ENCODE results near the gene LMBRD1. TPM values are rescaled to one million over a fixed set of nuclear protein-coding genes. Genes with fewer than 3 reads are reported as not detected.

LMBRD1 gene
- total and polyA plus RNA-seq, 9 donors: 48.2 to 83.0 (median 54.0) TPM

DNA sequence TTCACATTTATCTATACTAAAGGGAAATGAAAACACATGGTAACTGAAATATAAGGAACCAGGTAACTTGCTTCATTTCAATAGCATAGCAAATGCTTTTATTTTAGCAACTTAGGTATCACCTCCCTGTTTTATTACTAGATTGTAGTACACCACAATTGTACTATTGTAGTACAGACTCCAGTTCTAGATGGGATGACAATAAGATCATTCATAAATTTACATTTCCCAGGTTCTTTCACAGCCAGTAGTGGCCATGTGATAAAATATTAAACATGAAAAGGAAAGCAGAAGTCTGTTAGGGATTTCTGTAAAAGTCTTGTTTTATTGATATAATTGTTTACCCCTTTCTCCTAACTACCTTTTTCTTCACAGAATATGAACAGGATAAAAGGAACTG is 97.2 kb downstream of the LMBRD1 start:
- no peak overlapping the region for H3K27ac ChIP-seq
- intact Hi-C loops (cut with DNase I): no loop called here
- TF ChIP-seq EP300 (IDR thresholded peaks at IDR 0.05): no peak
- TF ChIP-seq, protein P1, sequence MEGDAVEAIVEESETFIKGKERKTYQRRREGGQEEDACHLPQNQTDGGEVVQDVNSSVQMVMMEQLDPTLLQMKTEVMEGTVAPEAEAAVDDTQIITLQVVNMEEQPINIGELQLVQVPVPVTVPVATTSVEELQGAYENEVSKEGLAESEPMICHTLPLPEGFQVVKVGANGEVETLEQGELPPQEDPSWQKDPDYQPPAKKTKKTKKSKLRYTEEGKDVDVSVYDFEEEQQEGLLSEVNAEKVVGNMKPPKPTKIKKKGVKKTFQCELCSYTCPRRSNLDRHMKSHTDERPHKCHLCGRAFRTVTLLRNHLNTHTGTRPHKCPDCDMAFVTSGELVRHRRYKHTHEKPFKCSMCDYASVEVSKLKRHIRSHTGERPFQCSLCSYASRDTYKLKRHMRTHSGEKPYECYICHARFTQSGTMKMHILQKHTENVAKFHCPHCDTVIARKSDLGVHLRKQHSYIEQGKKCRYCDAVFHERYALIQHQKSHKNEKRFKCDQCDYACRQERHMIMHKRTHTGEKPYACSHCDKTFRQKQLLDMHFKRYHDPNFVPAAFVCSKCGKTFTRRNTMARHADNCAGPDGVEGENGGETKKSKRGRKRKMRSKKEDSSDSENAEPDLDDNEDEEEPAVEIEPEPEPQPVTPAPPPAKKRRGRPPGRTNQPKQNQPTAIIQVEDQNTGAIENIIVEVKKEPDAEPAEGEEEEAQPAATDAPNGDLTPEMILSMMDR (IDR thresholded peaks at IDR 0.05): no peak
- TF ChIP-seq POLR2A (IDR thresholded peaks at IDR 0.05): no peak
- DNase-seq: no peak
- H3K4me3 ChIP-seq: no peak overlapping the region
- H3K9me3 ChIP-seq: no peaks in the 10 kb centered on the region
- no peaks in the 10 kb centered on the region for H3K27me3 ChIP-seq
- no peaks in the 10 kb centered on the region for H3K4me1 ChIP-seq (ENCODE audit: insufficient read depth)
- no peaks in the 10 kb centered on the region for H3K36me3 ChIP-seq

DNA sequence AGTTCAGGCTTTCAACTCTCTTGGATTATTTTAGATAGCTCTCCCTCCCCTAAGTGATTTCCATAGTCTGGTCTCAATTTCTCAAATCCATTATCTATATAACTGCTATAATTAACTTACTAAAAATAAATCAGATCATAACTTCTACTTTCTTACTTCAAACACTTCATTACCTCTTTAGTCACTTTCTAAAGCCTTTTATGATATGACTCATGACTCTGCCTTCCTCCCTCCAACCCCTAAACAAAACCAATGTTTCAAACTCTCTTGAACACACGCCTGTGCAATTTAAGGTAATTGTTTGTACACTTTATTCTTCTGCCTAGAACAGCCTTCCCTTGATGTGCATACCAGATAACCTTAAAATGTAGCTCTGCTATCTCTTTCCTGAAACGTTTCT is 100.5 kb downstream of the LMBRD1 start:
- intact Hi-C loops (cut with DNase I): no loop called here
- no peak overlapping the region for H3K27ac ChIP-seq
- TF ChIP-seq POLR2A (IDR thresholded peaks at IDR 0.05): no peak
- TF ChIP-seq, protein P1 (IDR thresholded peaks at IDR 0.05): no peak
- no peaks in the 10 kb centered on the region for H3K27me3 ChIP-seq
- 70 to 75% (median 74%) methylated on average over 2 of the region's 2 CpGs for WGBS, 3 donors
- H3K4me1 ChIP-seq (ENCODE audit: insufficient read depth): no peaks in the 10 kb centered on the region
- H3K9me3 ChIP-seq: no peaks in the 10 kb centered on the region
- no peaks in the 10 kb centered on the region for H3K36me3 ChIP-seq
- DNase-seq: no peak
- no peak overlapping the region for H3K4me3 ChIP-seq

DNA sequence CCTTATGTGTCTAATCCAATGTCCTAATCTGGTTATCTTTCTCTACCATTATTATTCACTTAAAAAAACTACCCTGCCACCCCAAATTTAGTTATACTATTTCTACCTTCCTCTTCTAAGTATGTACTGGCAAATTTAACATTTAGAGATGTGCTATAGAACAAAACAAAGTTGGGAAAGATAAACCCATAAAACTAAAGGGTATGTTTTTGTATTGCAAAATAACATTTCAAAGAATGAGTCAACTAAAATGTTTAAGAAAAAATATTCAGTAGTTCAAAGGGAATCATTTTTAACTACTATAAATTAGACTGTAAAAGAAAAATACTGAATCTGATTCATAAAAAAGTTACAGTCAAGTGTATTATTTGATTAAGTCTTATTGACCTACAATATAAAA is 103.0 kb downstream of the LMBRD1 start:
- H3K27me3 ChIP-seq: no peaks in the 10 kb centered on the region
- intact Hi-C loops (cut with DNase I): no loop called here
- no peaks in the 10 kb centered on the region for H3K36me3 ChIP-seq

GRCh38 chr6:69690986-69691385 is 105.8 kb downstream of the LMBRD1 start:
- Histone ChIP-seq H3K36me3 (no peaks in the 10 kb centered on the region), H3K27me3 (no peaks in the 10 kb centered on the region), H3K9me3 (no peaks in the 10 kb centered on the region), H3K4me3 (no peak overlapping the region), H3K4me1 (ENCODE audit: insufficient read depth) (no peaks in the 10 kb centered on the region), H3K27ac (no peak overlapping the region)
- TF ChIP-seq, protein P1 (IDR thresholded peaks at IDR 0.05): no peak
- TF ChIP-seq POLR2A (IDR thresholded peaks at IDR 0.05): no peak
- TF ChIP-seq EP300 (IDR thresholded peaks at IDR 0.05): no peak
- no peak for DNase-seq
- WGBS, 3 donors: 85 to 90% (median 87%) methylated on average over 1 of the region's 1 CpG
- intact Hi-C loops (cut with DNase I): no loop called here

More for the DNA sequence above, 103.0 kb downstream of the LMBRD1 start:
- Histone ChIP-seq H3K27ac (no peak overlapping the region), H3K4me3 (no peak overlapping the region), H3K9me3 (no peaks in the 10 kb centered on the region), H3K4me1 (ENCODE audit: insufficient read depth) (no peaks in the 10 kb centered on the region)
- TF ChIP-seq, protein P1 (IDR thresholded peaks at IDR 0.05): no peak
- TF ChIP-seq POLR2A (IDR thresholded peaks at IDR 0.05) (no peak), EP300 (IDR thresholded peaks at IDR 0.05) (no peak)
- no peak for DNase-seq

- TF ChIP-seq, protein P1 (IDR thresholded peaks at IDR 0.05): no peak
- TF ChIP-seq POLR2A (IDR thresholded peaks at IDR 0.05): no peak
- no peak for TF ChIP-seq EP300 (IDR thresholded peaks at IDR 0.05)
- Histone ChIP-seq H3K27me3 (no peaks in the 10 kb centered on the region), H3K4me3 (no peak overlapping the region), H3K27ac (no peak overlapping the region), H3K4me1 (ENCODE audit: insufficient read depth) (no peaks in the 10 kb centered on the region), H3K9me3 (no peaks in the 10 kb centered on the region), H3K36me3 (no peaks in the 10 kb centered on the region)
- 96 to 100% (median 98%) methylated on average over 1 of the region's 1 CpG for WGBS, 3 donors
- intact Hi-C loops (cut with DNase I): no loop called here
- DNase-seq: no peak
Observed at GRCh38 chr6:69680302-69680701, 116.5 kb downstream of the LMBRD1 start.

All from ovary (tissue), 9 donors.